ENCODE measurements around the gene SPTLC2.

SPTLC2 gene

DNA sequence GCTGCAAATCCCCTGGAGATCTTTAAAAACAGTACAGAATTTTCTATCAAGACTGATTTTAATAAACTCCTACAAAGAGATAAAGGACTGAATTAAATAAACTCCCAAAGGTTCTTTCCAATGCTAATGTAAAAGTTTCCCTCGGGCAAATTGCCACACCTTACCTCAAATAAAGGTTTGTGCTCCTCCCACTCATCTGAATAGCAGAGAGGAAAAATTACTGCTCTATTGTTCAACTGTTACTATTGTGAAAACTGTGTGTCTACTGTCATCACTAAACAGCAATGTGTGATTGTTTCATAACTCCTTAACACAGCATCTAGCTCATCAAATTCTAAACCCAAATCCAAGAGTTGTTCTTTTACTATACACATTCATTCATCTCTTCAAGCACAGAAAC, 3.2 kb downstream of the SPTLC2 start:
- H3K4me3 ChIP-seq (ENCODE audit: control insufficient read depth, low read depth, low read length): no peak overlapping the region
- DNase-seq (ENCODE audit: low read depth): no peak
- TF ChIP-seq, protein P1, sequence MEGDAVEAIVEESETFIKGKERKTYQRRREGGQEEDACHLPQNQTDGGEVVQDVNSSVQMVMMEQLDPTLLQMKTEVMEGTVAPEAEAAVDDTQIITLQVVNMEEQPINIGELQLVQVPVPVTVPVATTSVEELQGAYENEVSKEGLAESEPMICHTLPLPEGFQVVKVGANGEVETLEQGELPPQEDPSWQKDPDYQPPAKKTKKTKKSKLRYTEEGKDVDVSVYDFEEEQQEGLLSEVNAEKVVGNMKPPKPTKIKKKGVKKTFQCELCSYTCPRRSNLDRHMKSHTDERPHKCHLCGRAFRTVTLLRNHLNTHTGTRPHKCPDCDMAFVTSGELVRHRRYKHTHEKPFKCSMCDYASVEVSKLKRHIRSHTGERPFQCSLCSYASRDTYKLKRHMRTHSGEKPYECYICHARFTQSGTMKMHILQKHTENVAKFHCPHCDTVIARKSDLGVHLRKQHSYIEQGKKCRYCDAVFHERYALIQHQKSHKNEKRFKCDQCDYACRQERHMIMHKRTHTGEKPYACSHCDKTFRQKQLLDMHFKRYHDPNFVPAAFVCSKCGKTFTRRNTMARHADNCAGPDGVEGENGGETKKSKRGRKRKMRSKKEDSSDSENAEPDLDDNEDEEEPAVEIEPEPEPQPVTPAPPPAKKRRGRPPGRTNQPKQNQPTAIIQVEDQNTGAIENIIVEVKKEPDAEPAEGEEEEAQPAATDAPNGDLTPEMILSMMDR (IDR thresholded peaks at IDR 0.05; ENCODE audit: control insufficient read depth, insufficient read depth, low read depth, low read length, missing control alignments): no peak

DNA sequence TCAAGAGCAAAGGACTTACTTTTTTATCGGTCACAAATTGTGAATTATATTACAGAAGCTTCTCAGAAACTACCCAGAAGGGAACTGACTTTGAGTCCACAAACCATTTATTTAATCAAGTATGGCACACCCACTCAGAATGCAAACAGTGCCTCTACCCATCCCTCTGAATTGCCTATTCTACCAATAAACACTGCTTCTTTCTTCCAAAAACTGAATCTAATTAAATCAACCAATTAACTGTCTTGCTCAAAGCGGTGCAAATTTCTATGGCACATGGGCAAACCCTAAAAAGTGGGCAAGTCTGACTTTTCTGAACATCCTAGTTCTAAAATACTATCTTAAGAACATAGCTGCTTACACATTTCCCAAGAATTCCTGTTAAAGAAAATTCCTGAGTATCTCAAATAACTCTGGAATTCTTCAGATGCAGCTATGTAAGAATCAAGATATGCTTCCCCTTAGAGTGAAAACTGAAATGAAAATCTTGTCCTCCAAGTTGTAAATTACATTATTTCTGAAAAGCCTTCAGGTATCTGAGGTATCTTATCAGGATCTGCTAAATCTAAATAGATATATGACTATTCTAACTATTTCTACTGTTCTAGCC, 4.3 kb downstream of the SPTLC2 start:
- TF ChIP-seq, protein P1 (IDR thresholded peaks at IDR 0.05; ENCODE audit: control insufficient read depth, insufficient read depth, low read depth, low read length, missing control alignments): no peak
- no peak overlapping the region for H3K4me3 ChIP-seq (ENCODE audit: control insufficient read depth, low read depth, low read length)
- DNase-seq (ENCODE audit: low read depth): peak; percentile 20

DNA sequence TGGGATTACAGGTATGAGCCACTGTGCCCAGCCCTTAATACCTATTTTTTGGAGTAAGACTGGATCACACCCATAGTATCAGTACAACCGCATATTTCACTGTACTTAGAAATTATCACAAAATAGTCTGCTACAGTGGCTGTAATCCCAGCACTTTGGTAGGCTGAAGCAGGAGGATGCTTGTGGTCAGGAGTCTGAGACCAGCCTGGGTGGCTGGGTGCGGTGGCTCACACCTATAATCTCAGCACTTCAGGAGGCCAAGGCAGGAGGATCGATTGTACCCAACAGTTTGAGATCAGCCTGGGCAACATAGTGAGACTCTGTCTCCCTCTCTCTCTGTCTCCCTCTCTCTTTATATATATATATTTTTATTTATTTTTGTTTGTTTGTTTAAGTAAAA, 5.9 kb downstream of the SPTLC2 start:
- no peak overlapping the region for H3K4me3 ChIP-seq (ENCODE audit: control insufficient read depth, low read depth, low read length)
- DNase-seq (ENCODE audit: low read depth): no peak
- TF ChIP-seq, protein P1 (IDR thresholded peaks at IDR 0.05; ENCODE audit: control insufficient read depth, insufficient read depth, low read depth, low read length, missing control alignments): no peak

DNA sequence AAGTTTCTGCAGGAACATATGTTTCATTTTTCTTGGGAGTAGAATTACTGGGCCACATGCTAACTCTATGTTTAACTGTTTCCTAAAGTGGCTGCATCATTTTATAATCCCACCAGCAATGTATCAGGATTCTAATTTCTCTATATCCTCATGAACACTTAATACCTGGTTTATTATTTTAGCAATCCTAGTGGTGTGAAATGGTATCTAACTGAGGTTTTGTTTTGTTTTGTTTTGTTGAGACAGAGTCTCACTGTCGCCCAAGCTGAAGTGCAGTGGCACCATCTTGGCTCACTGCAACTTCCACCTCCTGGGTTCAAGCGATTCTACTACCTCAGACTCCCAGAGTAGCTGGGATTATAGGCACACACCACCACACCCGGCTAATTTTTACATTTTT, 6.5 kb downstream of the SPTLC2 start:
- TF ChIP-seq, protein P1 (IDR thresholded peaks at IDR 0.05; ENCODE audit: control insufficient read depth, insufficient read depth, low read depth, low read length, missing control alignments): no peak
- no peak overlapping the region for H3K4me3 ChIP-seq (ENCODE audit: control insufficient read depth, low read depth, low read length)
- DNase-seq (ENCODE audit: low read depth): no peak

- H3K4me3 ChIP-seq (ENCODE audit: control insufficient read depth, low read depth, low read length): no peak overlapping the region
- DNase-seq (ENCODE audit: low read depth): no peak
- TF ChIP-seq, protein P1 (IDR thresholded peaks at IDR 0.05; ENCODE audit: control insufficient read depth, insufficient read depth, low read depth, low read length, missing control alignments): no peak
Measured at GRCh38 chr14:77607741-77608302, 8.6 kb downstream of the SPTLC2 start.

DNA sequence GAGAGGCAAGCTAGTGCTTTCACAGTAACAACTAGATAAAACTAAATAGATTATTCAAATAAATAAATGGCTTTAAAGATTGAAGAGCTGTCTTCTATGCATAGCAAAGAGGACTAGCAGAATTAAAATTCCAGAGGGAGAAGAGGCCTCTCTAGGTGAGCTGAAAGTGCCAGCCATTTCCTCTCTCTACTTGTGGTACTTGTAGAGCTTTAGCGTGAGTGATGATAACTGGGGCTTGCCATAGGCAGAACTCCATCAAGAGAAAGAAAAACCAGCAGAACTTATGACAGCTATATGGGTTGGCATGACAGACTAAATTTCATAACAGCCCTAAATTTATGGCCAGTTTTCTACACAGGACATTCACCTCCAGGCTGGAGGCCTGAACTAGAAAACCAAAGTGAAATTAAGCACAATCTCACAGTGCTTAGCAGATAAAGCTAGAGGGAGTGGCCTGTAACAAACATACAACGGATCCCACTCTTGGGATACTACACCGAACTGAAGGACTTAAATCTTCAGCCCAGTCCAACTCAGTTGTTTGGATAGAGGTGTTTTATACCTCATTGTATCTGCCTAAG, 11.0 kb downstream of the SPTLC2 start:
- TF ChIP-seq, protein P1 (IDR thresholded peaks at IDR 0.05; ENCODE audit: control insufficient read depth, insufficient read depth, low read depth, low read length, missing control alignments): no peak
- no peak overlapping the region for H3K4me3 ChIP-seq (ENCODE audit: control insufficient read depth, low read depth, low read length)
- DNase-seq (ENCODE audit: low read depth): no peak

All from AG09309 (cell line).